Limb (tissue), 2 donors: Measurements from ENCODE around the gene NBEAL2.

Experiments used
- DNase-seq, 2 donors: peaks; one replicate each; pipeline ENCODE4 v3.0.0-alpha.2; 2016; ENCODE audit errors: extremely low spot score in 2 of 2

NBEAL2 gene

DNA sequence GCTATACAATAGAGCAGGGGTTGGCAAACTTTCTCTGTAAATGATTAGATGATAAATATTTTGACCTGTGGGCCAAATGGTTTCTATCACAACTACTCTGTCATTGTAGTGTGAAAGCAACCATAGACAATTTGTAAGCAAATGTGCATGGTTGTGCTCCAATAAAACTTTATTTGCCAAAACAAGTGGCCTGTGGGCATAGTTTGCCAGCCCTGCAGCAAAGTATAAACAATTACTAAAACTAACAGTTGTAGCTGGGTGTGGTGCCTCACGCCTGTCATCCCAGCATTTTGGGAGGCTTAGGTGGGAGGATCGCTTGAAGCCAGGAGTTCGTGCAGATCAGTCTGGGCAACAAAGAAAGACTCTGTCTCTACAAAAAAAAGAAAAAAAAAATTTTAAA, 61.6 kb downstream of the NBEAL2 start:
- no peak for DNase-seq

DNA sequence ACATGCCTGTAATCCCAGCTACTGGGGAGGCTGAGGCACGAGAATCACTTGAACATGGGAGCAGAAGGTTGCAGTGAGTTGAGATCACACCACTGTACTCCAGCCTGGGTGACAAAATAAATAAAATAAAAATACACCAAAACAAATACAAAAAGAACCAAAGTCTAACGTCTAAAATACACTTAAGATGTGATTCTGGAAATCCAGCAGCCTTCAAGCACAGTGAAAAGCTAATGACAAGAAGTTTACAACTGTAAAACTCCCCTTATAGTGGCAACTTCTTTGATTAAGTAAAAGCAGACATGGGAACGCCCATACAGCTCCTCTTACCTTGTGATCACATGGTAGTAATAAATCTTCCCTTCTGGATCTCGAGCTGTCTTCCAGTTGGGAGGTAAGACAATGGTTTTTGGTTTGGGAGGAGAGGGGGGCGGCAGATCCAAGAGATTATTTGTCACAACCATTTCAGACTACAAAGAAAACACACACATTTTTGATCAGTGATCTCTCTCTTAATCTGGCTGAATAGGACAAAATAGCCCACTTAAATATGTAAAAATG, 62.8 kb downstream of the NBEAL2 start:
- no peak for DNase-seq

DNA sequence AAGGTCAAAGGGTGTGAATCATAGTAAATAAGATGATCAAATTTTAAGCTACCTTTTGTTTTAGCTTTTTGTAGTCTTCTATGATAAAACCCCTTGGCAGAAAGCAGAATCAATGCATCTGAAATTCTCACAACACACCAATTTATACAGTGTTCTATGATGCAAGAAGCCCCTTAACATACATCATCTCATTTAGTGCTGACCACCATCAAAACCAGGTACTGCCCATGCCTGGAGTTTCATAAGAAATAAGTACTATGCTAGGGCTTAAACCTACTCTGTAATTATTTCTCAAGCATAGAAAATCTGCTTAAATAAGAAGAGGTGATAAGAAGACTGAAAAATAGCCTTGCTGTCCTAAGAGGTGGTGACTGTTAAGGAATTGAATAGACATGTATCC, 67.6 kb downstream of the NBEAL2 start:
- no peak for DNase-seq

DNA sequence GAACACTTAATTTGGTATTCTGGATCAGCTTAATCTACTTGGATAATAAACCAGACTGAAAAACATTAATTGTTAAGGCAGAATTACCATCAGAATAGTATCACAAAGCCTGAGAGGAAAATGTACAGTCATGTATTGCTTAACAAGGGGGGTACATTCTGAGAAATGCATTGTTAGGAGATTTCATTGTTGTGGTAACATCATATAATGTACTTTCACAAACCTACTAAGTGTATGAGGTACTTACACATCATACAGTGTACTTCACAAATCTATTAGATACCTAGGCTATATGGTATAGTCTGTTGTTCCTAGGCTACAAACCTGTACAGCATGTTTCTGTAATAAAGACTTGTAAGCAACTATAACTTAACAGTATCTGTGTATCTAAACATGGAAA, 68.2 kb downstream of the NBEAL2 start:
- DNase-seq = no peak

DNA sequence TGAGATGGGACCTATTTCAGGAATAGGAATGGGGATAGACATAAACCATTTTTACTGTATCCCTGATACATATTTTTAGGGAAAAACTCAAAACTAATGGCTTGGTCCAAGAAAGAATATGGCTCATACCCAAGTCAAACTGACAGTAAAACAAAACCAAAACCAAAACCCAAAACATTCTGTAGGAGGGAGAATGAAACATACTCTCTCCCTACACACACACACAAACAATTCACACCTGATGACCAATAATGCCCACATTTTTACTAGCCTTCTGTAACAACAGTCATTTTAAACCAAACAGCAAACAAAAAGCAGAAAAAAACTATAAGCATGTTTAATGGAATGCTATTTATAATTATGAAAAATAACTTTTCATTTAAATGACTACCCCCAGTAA, 74.9 kb downstream of the NBEAL2 start:
- no peak for DNase-seq

DNA sequence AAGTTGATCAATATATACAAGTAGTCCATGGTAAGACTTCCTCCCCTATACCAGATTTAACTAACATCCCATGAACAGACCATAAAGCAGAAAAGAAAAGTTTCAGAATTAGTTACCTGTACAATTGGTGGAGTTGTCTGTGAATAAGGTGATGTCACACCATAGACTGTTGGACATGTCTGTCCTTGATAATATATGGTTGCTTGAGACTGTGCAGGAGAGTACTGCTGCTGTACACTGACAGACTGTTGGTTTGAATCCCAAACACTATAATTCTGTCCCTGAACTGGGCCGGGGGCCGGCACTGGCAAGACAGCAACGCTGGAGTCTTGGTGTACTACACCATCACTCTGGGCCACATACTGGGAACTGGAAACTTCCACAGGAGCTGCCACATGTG, 77.2 kb downstream of the NBEAL2 start:
- DNase-seq = no peak

DNA sequence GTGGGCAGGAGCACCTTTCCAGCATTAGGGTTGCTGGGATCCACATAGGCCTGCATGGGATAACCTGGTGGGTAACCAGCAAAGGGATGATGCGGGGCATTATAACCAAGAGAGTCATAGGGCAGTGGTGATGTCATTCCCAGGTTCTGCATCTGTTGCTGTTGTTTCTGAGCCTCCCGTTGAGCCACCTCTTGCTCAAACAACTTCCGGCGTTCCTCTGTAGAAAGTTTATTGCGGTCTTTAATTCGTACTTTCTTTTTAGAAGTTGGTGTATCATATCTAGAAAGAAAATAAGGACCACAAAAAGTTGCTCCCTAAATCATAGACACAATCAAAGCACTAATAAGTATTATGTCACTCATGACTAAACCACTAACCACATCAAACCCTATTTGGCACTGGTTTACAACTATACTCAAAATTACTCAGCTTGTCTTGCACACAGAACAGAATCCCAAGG, 77.8 kb downstream of the NBEAL2 start:
- DNase-seq = no peak
